ENCODE results near the gene DNAJC22. TPM values are rescaled to one million over a fixed set of nuclear protein-coding genes. Genes with fewer than 3 reads are reported as not detected.

Gene DNAJC22
- total RNA-seq, 1 donor from 2014 or later: 4.5 TPM

GRCh38 chr12:49338830-49339463 is 7.7 kb upstream of the DNAJC22 start:
- Mint-ChIP-seq H3K9me3 (ENCODE audit: unreplicated experiment) (peaks cover 14% of the 10 kb centered on the region), H3K36me3 (ENCODE audit: unreplicated experiment) (no peaks in the 10 kb centered on the region), H3K27ac (ENCODE audit: unreplicated experiment) (no peak overlapping the region), H3K27me3 (ENCODE audit: unreplicated experiment) (peaks cover 41% of the 10 kb centered on the region), H3K4me1 (ENCODE audit: low read depth, unreplicated experiment) (peaks cover 35% of the 10 kb centered on the region), H3K4me3 (ENCODE audit: unreplicated experiment) (peak overlapping the region; percentile 11)
- TF ChIP-seq CTCF (IDR thresholded peaks at IDR 0.05; ENCODE audit: partially characterized antibody, unreplicated experiment): no peak
- no peak for DNase-seq

GRCh38 chr12:49339464-49339861 is 7.2 kb upstream of the DNAJC22 start:
- no peak for TF ChIP-seq CTCF (IDR thresholded peaks at IDR 0.05; ENCODE audit: partially characterized antibody, unreplicated experiment)
- H3K36me3 Mint-ChIP-seq (ENCODE audit: unreplicated experiment): no peaks in the 10 kb centered on the region
- DNase-seq: peak; percentile 56
- H3K27me3 Mint-ChIP-seq (ENCODE audit: unreplicated experiment): peaks cover 38% of the 10 kb centered on the region
- no peak overlapping the region for H3K27ac Mint-ChIP-seq (ENCODE audit: unreplicated experiment)
- peaks cover 37% of the 10 kb centered on the region for H3K4me1 Mint-ChIP-seq (ENCODE audit: low read depth, unreplicated experiment)
- H3K4me3 Mint-ChIP-seq (ENCODE audit: unreplicated experiment): peak overlapping the region; percentile 11
- peaks cover 14% of the 10 kb centered on the region for H3K9me3 Mint-ChIP-seq (ENCODE audit: unreplicated experiment)

GRCh38 chr12:49340095-49340870 is 6.4 kb upstream of the DNAJC22 start:
- Mint-ChIP-seq H3K4me1 (ENCODE audit: low read depth, unreplicated experiment) (peaks cover 36% of the 10 kb centered on the region), H3K27me3 (ENCODE audit: unreplicated experiment) (peaks cover 31% of the 10 kb centered on the region), H3K27ac (ENCODE audit: unreplicated experiment) (no peak overlapping the region), H3K36me3 (ENCODE audit: unreplicated experiment) (no peaks in the 10 kb centered on the region), H3K9me3 (ENCODE audit: unreplicated experiment) (peaks cover 13% of the 10 kb centered on the region), H3K4me3 (ENCODE audit: unreplicated experiment) (peak overlapping the region; percentile 65)
- TF ChIP-seq CTCF (IDR thresholded peaks at IDR 0.05; ENCODE audit: partially characterized antibody, unreplicated experiment): no peak
- DNase-seq: no peak

GRCh38 chr12:49340971-49341776 is 5.5 kb upstream of the DNAJC22 start:
- H3K36me3 Mint-ChIP-seq (ENCODE audit: unreplicated experiment): no peaks in the 10 kb centered on the region
- peak overlapping the region; percentile 65 for H3K4me3 Mint-ChIP-seq (ENCODE audit: unreplicated experiment)
- TF ChIP-seq CTCF (IDR thresholded peaks at IDR 0.05; ENCODE audit: partially characterized antibody, unreplicated experiment): no peak
- H3K4me1 Mint-ChIP-seq (ENCODE audit: low read depth, unreplicated experiment): peaks cover 36% of the 10 kb centered on the region
- peaks cover 27% of the 10 kb centered on the region for H3K27me3 Mint-ChIP-seq (ENCODE audit: unreplicated experiment)
- DNase-seq: no peak
- no peak overlapping the region for H3K27ac Mint-ChIP-seq (ENCODE audit: unreplicated experiment)
- peaks cover 10% of the 10 kb centered on the region for H3K9me3 Mint-ChIP-seq (ENCODE audit: unreplicated experiment)

All from glutamatergic neuron (in vitro differentiated cells).